Urothelium cell line (cell line): Measurements from ENCODE around the gene CDH4.
A peak's percentile ranks its signal among the peaks of the same experiment; 100 is the strongest.

Source experiments
- DNase-seq: peaks from one replicate; pipeline ENCODE4 v3.0.0; 2011; ENCODE audit warnings: low spot score, mixed read lengths
- FAIRE-seq: peaks from 2 replicates; lab custom pipeline; 2011; peaks lifted over from hg19 to GRCh38; lab: Jason Lieb, UNC

CDH4 gene

GRCh38 chr20:61861054-61861841 is 609.2 kb downstream of the CDH4 start:
- no peak for FAIRE-seq
- DNase-seq: no peak

GRCh38 chr20:61861858-61862257 is 609.8 kb downstream of the CDH4 start:
- no peak for FAIRE-seq
- DNase-seq: no peak

- FAIRE-seq: no peak
- DNase-seq: no peak
These were observed 610.8 kb downstream of the CDH4 start for GRCh38 chr20:61862881-61863280.

GRCh38 chr20:61864481-61864880 is 612.4 kb downstream of the CDH4 start:
- FAIRE-seq: no peak
- DNase-seq: no peak

- DNase-seq (no peak), FAIRE-seq (peak; percentile 91)
These were observed 613.3 kb downstream of the CDH4 start for GRCh38 chr20:61865353-61865752.

GRCh38 chr20:61866165-61866564 is 614.1 kb downstream of the CDH4 start:
- FAIRE-seq: no peak
- no peak for DNase-seq

GRCh38 chr20:61868006-61868405 is 615.9 kb downstream of the CDH4 start:
- peak; percentile 30 for FAIRE-seq

GRCh38 chr20:61868466-61869090 is 616.5 kb downstream of the CDH4 start:
- FAIRE-seq: peak; percentile 65
- DNase-seq: no peak

More at GRCh38 chr20:61868006-61868405, 615.9 kb downstream of the CDH4 start:
- DNase-seq: no peak

- DNase-seq (no peak), FAIRE-seq (no peak)
These were observed 617.9 kb downstream of the CDH4 start for GRCh38 chr20:61869750-61870507.

- DNase-seq (no peak), FAIRE-seq (no peak)
These were observed 619.1 kb downstream of the CDH4 start for GRCh38 chr20:61871160-61871559.

- FAIRE-seq (peak; percentile 30), DNase-seq (no peak)
These were observed 619.9 kb downstream of the CDH4 start for GRCh38 chr20:61871913-61872312.

GRCh38 chr20:61872371-61872900 is 620.4 kb downstream of the CDH4 start:
- DNase-seq (no peak), FAIRE-seq (no peak)

GRCh38 chr20:61873651-61874420 is 621.8 kb downstream of the CDH4 start:
- FAIRE-seq (no peak), DNase-seq (no peak)

- FAIRE-seq: no peak
- DNase-seq: no peak
These were observed 622.5 kb downstream of the CDH4 start for GRCh38 chr20:61874421-61875068.

- DNase-seq: no peak
- FAIRE-seq: no peak
These were observed 623.3 kb downstream of the CDH4 start for GRCh38 chr20:61875221-61875885.

GRCh38 chr20:61875996-61876395 is 623.9 kb downstream of the CDH4 start:
- DNase-seq (no peak), FAIRE-seq (no peak)

- FAIRE-seq: no peak
These were observed 625.1 kb downstream of the CDH4 start for GRCh38 chr20:61876952-61877728.

GRCh38 chr20:61877776-61878477 is 625.9 kb downstream of the CDH4 start:
- DNase-seq (no peak), FAIRE-seq (no peak)

More at GRCh38 chr20:61876952-61877728, 625.1 kb downstream of the CDH4 start:
- DNase-seq: no peak
